T-helper 2 cell treated with Interferon-gamma antibody and Interleukin-4, amounts not matched to agents 100 ng/mL and 5 ng/mL, for 36 hours (primary cell): ENCODE results near the gene CREBBP. TPM values are rescaled to one million over a fixed set of nuclear protein-coding genes. Genes with fewer than 3 reads are reported as not detected.
"Not testable (repeated sequence)": the region's sequence is repeated elsewhere in the genome, so short reads cannot be mapped to it uniquely, and the experiment has no call there.

Experiments used
- intact Hi-C: fragments of 100-400 bp; cut with micrococcal nuclease; formaldehyde crosslinking; loops from one replicate; pipeline ENCODE4 v1.15.1; 2023
- total RNA-seq: library from RNA; stranded (reverse); gene quantifications from 2 replicates; pipeline ENCODE4 v1.2.3, GENCODE V29; 2022

The CREBBP gene
- 70.1 and 71.5 TPM in 2 replicates for total RNA-seq

- intact Hi-C loops, result loop anchor here (1.0 to 5.0 kb wide), 4 partner anchors 164 to 372 kb away; partner anchors contain the start of genes SLX4 and TRAP1
These were observed at the start of gene CREBBP for GRCh38 chr16:3880623-3881498. TSS of gene CREBBP (minus strand) at chr16:3880713. CDS start at chr16:3879916, 797 bp downstream.

GRCh38 chr16:3927147-3927546, 46.6 kb upstream of the CREBBP start:
- intact Hi-C loops, result not testable (repeated sequence)

- intact Hi-C loops, result no loop called here
These were observed 44.2 kb upstream of the CREBBP start for GRCh38 chr16:3924763-3925162.

GRCh38 chr16:3922241-3922640, 41.7 kb upstream of the CREBBP start:
- intact Hi-C loops, result no loop called here

GRCh38 chr16:3920206-3920605, 39.7 kb upstream of the CREBBP start:
- intact Hi-C loops, result no loop called here

- intact Hi-C loops, result no loop called here
These were observed 38.9 kb upstream of the CREBBP start for GRCh38 chr16:3919413-3919812.

GRCh38 chr16:3915426-3916260, 35.1 kb upstream of the CREBBP start:
- intact Hi-C loops, result no loop called here

- intact Hi-C loops, result no loop called here
These were observed 32.4 kb upstream of the CREBBP start for GRCh38 chr16:3912897-3913296.

- intact Hi-C loops, result no loop called here
These were observed 31.9 kb upstream of the CREBBP start for GRCh38 chr16:3912373-3912772.

GRCh38 chr16:3911741-3912140, 31.2 kb upstream of the CREBBP start:
- intact Hi-C loops, result not testable (repeated sequence)

GRCh38 chr16:3909791-3910583, 29.5 kb upstream of the CREBBP start:
- intact Hi-C loops, result no loop called here

GRCh38 chr16:3908951-3909437, 28.5 kb upstream of the CREBBP start:
- intact Hi-C loops, result no loop called here

GRCh38 chr16:3907586-3907985, 27.1 kb upstream of the CREBBP start:
- intact Hi-C loops, result no loop called here

GRCh38 chr16:3906363-3906762, 25.9 kb upstream of the CREBBP start:
- intact Hi-C loops, result no loop called here

GRCh38 chr16:3904875-3905274, 24.4 kb upstream of the CREBBP start:
- intact Hi-C loops, result no loop called here

GRCh38 chr16:3890091-3890490, 9.6 kb upstream of the CREBBP start:
- intact Hi-C loops, result no loop called here

GRCh38 chr16:3889059-3889458, 8.5 kb upstream of the CREBBP start:
- intact Hi-C loops, result no loop called here

GRCh38 chr16:3885999-3886398, 5.5 kb upstream of the CREBBP start:
- intact Hi-C loops, result not testable (repeated sequence)

GRCh38 chr16:3884398-3884797, 3.9 kb upstream of the CREBBP start:
- intact Hi-C loops, result loop anchor here (5.0 kb wide), 1 partner anchor 272 kb away; the partner anchor contains the start of gene SLX4

GRCh38 chr16:3882531-3882930, 2.0 kb upstream of the CREBBP start:
- intact Hi-C loops, result loop anchor here (5.0 kb wide), 1 partner anchor 270 kb away; the partner anchor contains the start of gene SLX4

- intact Hi-C loops, result loop anchor here (2.0 to 5.0 kb wide), 3 partner anchors 165 to 269 kb away; partner anchors contain the start of genes SLX4 and TRAP1
These were observed 1.0 kb upstream of the CREBBP start for GRCh38 chr16:3881499-3881990.
